ENCODE measurements around the gene COL6A2. TPM values are rescaled to one million over a fixed set of nuclear protein-coding genes. Genes with fewer than 3 reads are reported as not detected.

The COL6A2 gene
- total and polyA plus RNA-seq, 2 of the 13 experiments (the other 11 are each of a cell fraction or from before 2014, with no cell fraction given), result 0.07 to 0.41 TPM

DNA sequence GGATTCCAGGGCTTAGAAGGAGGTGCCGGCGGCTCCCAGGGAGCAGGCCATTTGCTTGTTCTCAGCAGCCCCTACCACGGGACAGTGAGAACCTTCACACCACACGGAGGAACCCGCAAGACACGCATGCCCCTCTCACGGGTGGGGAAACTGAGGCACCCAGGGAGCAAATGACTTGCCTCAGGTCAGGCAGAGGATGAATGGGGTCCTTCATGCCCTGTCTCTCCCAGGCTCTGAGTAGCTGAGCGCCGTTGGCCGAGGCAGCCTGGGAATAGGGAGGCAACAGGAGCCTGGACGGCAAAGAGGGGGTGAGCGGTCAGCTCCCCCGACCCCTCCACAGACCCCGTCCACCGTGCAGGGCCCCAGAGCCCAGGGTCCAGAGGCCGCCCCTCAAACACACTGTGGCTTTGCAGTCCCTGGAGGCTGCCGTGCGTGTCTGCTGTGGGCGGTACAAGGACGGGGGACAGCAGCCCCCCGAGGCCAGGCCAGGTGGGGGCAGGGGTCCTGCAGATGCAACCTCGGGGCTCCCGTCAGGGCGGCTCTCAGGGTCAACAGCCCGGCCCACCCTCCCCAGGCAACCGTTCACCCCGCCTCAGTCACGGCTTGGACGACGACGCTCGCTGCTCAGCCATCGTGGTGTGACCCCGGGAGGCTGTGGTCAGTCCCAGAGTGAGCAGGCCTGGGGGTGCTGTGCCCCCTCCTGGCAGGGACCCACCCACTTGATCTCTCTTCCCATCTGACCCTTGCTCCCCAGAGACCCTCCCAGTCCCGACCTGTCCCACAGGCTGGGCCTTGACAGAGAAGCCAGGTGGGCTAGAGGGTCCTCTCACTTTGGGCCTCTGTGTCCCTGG is 15.8 kb upstream of the COL6A2 start (continued):
- TF ChIP-seq, protein P1, sequence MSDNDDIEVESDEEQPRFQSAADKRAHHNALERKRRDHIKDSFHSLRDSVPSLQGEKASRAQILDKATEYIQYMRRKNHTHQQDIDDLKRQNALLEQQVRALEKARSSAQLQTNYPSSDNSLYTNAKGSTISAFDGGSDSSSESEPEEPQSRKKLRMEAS (IDR thresholded peaks at IDR 0.05), result no peak
- TF ChIP-seq ZSCAN31 (CRISPR knock-in tag; IDR thresholded peaks at IDR 0.05; ENCODE audit: low read depth) (no peak), ZNF567 (CRISPR knock-in tag; IDR thresholded peaks at IDR 0.05; ENCODE audit: borderline replicate concordance) (no peak), SAFB2 (CRISPR knock-in tag; IDR thresholded peaks at IDR 0.05; ENCODE audit: borderline replicate concordance, low read depth) (no peak), EZH2 (conservative IDR thresholded peaks at IDR 0.05; ENCODE audit: low read depth, low read length) (no peak), DMAP1 (CRISPR knock-in tag; IDR thresholded peaks at IDR 0.05) (no peak), HOXA3 (CRISPR knock-in tag; IDR thresholded peaks at IDR 0.05) (no peak), ZNF10 (CRISPR knock-in tag; IDR thresholded peaks at IDR 0.05; ENCODE audit: borderline replicate concordance, low read depth) (no peak), MTF2 (CRISPR knock-in tag; IDR thresholded peaks at IDR 0.05; ENCODE audit: borderline replicate concordance) (0 out of 2 replicates have a peak, but pooled peaks have one; percentile 55), NCOA5 (CRISPR knock-in tag; IDR thresholded peaks at IDR 0.05) (no peak)
- TF ChIP-seq, protein P2, sequence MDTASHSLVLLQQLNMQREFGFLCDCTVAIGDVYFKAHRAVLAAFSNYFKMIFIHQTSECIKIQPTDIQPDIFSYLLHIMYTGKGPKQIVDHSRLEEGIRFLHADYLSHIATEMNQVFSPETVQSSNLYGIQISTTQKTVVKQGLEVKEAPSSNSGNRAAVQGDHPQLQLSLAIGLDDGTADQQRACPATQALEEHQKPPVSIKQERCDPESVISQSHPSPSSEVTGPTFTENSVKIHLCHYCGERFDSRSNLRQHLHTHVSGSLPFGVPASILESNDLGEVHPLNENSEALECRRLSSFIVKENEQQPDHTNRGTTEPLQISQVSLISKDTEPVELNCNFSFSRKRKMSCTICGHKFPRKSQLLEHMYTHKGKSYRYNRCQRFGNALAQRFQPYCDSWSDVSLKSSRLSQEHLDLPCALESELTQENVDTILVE (CRISPR knock-in tag; IDR thresholded peaks at IDR 0.05), result no peak
- TF ChIP-seq, protein P3, sequence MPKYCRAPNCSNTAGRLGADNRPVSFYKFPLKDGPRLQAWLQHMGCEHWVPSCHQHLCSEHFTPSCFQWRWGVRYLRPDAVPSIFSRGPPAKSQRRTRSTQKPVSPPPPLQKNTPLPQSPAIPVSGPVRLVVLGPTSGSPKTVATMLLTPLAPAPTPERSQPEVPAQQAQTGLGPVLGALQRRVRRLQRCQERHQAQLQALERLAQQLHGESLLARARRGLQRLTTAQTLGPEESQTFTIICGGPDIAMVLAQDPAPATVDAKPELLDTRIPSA (CRISPR knock-in tag; IDR thresholded peaks at IDR 0.05; ENCODE audit: borderline replicate concordance), result no peak
